AG09319 (cell line): Measurements from ENCODE around the gene GBP6.

Experiments used
- DNase-seq: peaks from one replicate; pipeline ENCODE4 v3.0.0-alpha.2; 2010; ENCODE audit warnings: low read depth; ENCODE audit errors: extremely low read depth
- TF ChIP-seq, protein P1 (sequence below): IDR thresholded peaks from 2 replicates; pipeline ENCODE4 v1.5.1; 2011; ENCODE audit warnings: low read depth, mild to moderate bottlenecking, inconsistent platforms, low read length, moderate library complexity

GBP6 gene

DNA sequence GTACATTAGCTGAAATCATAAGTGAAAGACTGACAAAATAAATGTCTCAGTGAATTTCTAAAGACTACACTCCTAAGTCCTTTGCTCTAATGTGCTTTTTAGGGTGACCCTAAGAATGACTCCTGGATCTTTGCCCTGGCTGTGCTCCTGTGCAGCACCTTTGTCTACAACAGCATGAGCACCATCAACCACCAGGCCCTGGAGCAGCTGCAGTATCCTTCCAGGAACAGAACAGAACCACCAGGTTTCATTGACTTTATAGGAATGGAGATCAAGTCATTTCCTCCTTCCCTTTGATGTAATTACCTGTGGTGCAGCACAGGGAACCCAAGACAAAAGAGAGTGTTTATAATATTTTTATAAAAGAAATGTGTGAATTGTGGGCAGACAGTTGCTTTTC lies 14.1 kb downstream of the GBP6 start:
- no peak for DNase-seq
- TF ChIP-seq, protein P1, sequence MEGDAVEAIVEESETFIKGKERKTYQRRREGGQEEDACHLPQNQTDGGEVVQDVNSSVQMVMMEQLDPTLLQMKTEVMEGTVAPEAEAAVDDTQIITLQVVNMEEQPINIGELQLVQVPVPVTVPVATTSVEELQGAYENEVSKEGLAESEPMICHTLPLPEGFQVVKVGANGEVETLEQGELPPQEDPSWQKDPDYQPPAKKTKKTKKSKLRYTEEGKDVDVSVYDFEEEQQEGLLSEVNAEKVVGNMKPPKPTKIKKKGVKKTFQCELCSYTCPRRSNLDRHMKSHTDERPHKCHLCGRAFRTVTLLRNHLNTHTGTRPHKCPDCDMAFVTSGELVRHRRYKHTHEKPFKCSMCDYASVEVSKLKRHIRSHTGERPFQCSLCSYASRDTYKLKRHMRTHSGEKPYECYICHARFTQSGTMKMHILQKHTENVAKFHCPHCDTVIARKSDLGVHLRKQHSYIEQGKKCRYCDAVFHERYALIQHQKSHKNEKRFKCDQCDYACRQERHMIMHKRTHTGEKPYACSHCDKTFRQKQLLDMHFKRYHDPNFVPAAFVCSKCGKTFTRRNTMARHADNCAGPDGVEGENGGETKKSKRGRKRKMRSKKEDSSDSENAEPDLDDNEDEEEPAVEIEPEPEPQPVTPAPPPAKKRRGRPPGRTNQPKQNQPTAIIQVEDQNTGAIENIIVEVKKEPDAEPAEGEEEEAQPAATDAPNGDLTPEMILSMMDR: no peak

GRCh38 chr1:89381618-89382017 lies 17.8 kb downstream of the GBP6 start:
- TF ChIP-seq, protein P1: no peak
- no peak for DNase-seq

DNA sequence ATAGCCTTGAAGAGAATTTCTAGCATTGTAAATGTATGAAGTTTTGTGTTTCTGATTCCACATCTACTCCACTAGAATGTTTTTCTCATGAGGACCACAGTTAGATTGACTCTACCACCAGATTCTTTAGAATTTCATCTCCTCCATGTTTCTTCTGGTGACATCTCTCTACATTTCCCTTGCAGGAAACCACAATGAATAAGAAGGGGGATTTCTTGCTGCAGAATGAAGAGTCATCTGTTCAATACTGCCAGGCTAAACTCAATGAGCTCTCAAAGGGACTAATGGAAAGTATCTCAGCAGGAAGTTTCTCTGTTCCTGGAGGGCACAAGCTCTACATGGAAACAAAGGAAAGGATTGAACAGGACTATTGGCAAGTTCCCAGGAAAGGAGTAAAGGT lies 18.6 kb downstream of the GBP6 start:
- DNase-seq: no peak
- TF ChIP-seq, protein P1: no peak

DNA sequence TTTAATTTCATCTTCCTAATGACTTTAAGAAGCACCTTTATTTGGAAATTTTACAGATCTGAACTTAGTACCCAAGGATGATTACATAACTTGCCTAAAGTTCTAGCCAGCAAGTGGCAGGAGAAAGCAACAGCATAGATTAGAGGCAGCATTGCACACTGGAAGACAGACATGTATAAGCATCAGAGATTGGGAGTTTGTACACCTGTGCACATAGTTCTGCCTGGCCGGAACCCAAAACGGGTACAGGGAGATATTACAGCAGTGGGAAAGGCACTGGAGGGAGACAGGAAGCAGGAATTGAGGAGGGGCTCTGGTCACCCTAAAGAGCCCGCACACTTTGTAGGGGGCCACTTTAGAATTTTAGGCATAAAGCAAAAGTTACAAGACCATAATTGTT lies 19.3 kb downstream of the GBP6 start:
- TF ChIP-seq, protein P1: no peak
- no peak for DNase-seq

GRCh38 chr1:89390707-89391106 lies 26.8 kb downstream of the GBP6 start:
- TF ChIP-seq, protein P1: no peak
- no peak for DNase-seq

DNA sequence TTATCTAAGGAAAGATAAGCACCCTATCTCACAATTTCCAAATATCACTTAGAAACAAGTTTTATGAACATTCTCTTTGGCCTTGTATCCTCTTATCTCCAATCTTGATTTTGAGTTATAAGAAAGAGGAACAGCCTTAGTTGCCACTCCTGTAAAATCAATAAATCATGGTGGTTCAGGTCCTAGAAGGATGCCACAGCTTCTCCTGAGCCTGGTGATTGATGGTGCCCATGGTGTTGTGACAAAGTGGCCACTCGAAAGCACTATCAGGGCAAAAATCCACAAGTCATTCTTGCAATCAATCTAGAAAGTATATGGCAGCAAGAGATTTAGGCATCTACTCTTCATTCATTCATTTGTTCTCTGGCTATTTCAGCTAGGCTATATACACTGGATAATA lies 27.8 kb downstream of the GBP6 start:
- TF ChIP-seq, protein P1: no peak
- no peak for DNase-seq

DNA sequence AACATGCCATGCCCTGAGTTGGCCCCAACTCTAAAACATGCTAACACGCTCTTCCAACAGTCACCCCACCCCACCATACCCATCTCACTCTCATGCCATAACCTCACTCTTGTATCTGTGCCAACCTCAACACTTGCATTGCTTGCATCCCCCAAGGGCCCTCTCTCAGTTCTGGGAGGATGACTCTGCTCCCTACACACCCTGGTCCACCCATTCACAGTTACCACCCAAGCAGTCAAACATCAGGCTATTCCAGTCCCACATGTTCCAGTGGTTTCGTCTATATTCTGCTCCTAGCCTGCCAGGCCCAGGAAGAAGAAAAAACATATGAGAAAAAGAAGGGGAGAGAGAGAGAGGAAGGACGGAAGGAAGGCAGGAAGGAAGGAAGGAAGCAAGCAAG lies 31.0 kb downstream of the GBP6 start:
- no peak for DNase-seq
- TF ChIP-seq, protein P1: no peak
